Measurements from ENCODE around the gene PKHD1. TPM values are rescaled to one million over a fixed set of nuclear protein-coding genes. Genes with fewer than 3 reads are reported as not detected.

The PKHD1 gene
- total RNA-seq, 1 experiment from 2014 or later, result 0.09 TPM

DNA sequence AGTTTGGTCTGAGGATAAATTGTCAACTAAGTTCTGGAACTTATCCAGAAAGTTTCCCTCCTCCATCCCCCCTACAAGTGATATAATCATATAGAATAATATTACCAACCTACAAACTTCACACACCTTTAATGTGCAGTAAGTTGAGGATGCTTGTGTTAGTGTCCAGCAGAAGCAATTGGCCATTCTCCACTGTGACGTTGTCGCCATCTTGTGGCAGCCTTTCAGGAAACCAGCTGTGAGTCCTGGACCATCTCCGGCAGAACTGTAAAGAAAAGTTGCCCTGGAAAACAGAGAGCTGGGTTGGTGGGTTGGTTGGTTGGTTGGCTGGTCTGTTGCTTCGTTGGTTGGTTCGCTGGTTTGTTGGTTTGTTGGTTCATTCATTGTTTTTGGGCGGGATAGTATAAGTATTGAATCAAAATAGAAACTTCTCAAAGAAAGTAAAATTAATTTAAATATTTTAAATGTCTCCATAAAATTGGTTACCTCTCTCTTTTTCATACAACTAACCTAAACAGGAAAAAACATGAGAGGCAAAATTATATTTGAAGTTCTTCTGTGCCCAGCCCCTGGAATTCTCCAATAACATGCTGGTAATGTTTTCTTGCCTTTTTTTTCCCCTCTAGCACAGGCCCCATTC lies 127.5 kb downstream of the PKHD1 start:
- DNase-seq, result peak; percentile 77
- no peaks in the 10 kb centered on the region for H3K9me3 ChIP-seq (ENCODE audit: control insufficient read depth, low read depth, low read length)
- no peak overlapping the region for H2BK20ac ChIP-seq (ENCODE audit: low read depth, low read length, poor library complexity, severe bottlenecking)
- H2BK120ac ChIP-seq (ENCODE audit: low read depth, low read length, poor library complexity, severe bottlenecking), result no peak overlapping the region
- Mint-ChIP-seq H3K9me3 (no peaks in the 10 kb centered on the region), H3K36me3 (ENCODE audit: insufficient read depth in 1 of 3, low read depth in 3 of 3) (no peaks in the 10 kb centered on the region), H3K4me3 (no peak overlapping the region), H3K27me3 (ENCODE audit: low read depth) (no peaks in the 10 kb centered on the region), H3K27ac (no peak overlapping the region), H3K4me1 (no peaks in the 10 kb centered on the region; a peak in 1 of 4 replicates)
- no CpG with 5 or more reads among the region's 6 CpGs for WGBS (ENCODE audit: extremely low coverage, insufficient read length, low lambda C conversion rate)
- no peak overlapping the region for H2AFZ ChIP-seq (ENCODE audit: low read length)
- H3K23ac ChIP-seq (ENCODE audit: insufficient read length, low read depth, low read length), result no peak overlapping the region
- no peak overlapping the region for H3K27ac ChIP-seq (ENCODE audit: insufficient read length, low read depth, low read length)
- H2BK15ac ChIP-seq (ENCODE audit: low read depth, low read length), result no peak overlapping the region
- no peak overlapping the region for H4K5ac ChIP-seq (ENCODE audit: insufficient read length, low read depth, low read length)
- no peaks in the 10 kb centered on the region for H3K79me2 ChIP-seq (ENCODE audit: insufficient read depth, low read length)
- H4K20me1 ChIP-seq (ENCODE audit: control insufficient read depth, insufficient read depth, insufficient read length), result no peaks in the 10 kb centered on the region
- H3K9ac ChIP-seq (ENCODE audit: extremely low read depth, insufficient read length, low read length), result no peak overlapping the region
- no peak overlapping the region for H3K14ac ChIP-seq (ENCODE audit: insufficient read depth, low read length)
- H3K27me3 ChIP-seq (ENCODE audit: insufficient read depth, low read length), result no peaks in the 10 kb centered on the region
- no peaks in the 10 kb centered on the region for H3K23me2 ChIP-seq (ENCODE audit: insufficient read length, low read depth, low read length, poor library complexity, severe bottlenecking)
- no peak overlapping the region for H3K18ac ChIP-seq (ENCODE audit: insufficient read length, low read depth, low read length)
- no peak overlapping the region for H3T11ph ChIP-seq (ENCODE audit: low read length)
- no peak overlapping the region for H3K4me2 ChIP-seq (ENCODE audit: insufficient read depth, insufficient read length, low read length)
- H3K56ac ChIP-seq (ENCODE audit: insufficient read length, low read depth, low read length), result no peak overlapping the region
- H3K4me1 ChIP-seq (ENCODE audit: insufficient read depth, low read length), result no peaks in the 10 kb centered on the region
- no peak overlapping the region for H2BK12ac ChIP-seq (ENCODE audit: insufficient read length, low read depth, low read length)
- no peak overlapping the region for H3K4ac ChIP-seq (ENCODE audit: low read depth, low read length)
- no peaks in the 10 kb centered on the region for H3K79me1 ChIP-seq (ENCODE audit: insufficient read depth, low read depth, low read length, poor library complexity, severe bottlenecking)
- H4K91ac ChIP-seq (ENCODE audit: insufficient read length, low read depth, low read length), result no peak overlapping the region
- no peak overlapping the region for H2AK5ac ChIP-seq (ENCODE audit: insufficient read length, low read length)
- TF ChIP-seq, protein P1, sequence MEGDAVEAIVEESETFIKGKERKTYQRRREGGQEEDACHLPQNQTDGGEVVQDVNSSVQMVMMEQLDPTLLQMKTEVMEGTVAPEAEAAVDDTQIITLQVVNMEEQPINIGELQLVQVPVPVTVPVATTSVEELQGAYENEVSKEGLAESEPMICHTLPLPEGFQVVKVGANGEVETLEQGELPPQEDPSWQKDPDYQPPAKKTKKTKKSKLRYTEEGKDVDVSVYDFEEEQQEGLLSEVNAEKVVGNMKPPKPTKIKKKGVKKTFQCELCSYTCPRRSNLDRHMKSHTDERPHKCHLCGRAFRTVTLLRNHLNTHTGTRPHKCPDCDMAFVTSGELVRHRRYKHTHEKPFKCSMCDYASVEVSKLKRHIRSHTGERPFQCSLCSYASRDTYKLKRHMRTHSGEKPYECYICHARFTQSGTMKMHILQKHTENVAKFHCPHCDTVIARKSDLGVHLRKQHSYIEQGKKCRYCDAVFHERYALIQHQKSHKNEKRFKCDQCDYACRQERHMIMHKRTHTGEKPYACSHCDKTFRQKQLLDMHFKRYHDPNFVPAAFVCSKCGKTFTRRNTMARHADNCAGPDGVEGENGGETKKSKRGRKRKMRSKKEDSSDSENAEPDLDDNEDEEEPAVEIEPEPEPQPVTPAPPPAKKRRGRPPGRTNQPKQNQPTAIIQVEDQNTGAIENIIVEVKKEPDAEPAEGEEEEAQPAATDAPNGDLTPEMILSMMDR (conservative IDR thresholded peaks at IDR 0.05), result peak; percentile 88
- H2BK5ac ChIP-seq (ENCODE audit: insufficient read length, low read length), result no peak overlapping the region
- no peak overlapping the region for H4K8ac ChIP-seq (replicated peaks; ENCODE audit: insufficient read length, low read depth, low read length)
